Activated CD4-positive, alpha-beta T cell treated with anti-CD3 and anti-CD28 coated beads for 4 hours (primary cell): Measurements from ENCODE around the gene SULF2.
"Not testable (repeated sequence)": the region's sequence is repeated elsewhere in the genome, so short reads cannot be mapped to it uniquely, and the experiment has no call there.

Experiments
- DNase-seq, 2 donors: peaks; one replicate each; pipeline ENCODE4 v3.0.0-alpha.2; 2020

The SULF2 gene

DNA sequence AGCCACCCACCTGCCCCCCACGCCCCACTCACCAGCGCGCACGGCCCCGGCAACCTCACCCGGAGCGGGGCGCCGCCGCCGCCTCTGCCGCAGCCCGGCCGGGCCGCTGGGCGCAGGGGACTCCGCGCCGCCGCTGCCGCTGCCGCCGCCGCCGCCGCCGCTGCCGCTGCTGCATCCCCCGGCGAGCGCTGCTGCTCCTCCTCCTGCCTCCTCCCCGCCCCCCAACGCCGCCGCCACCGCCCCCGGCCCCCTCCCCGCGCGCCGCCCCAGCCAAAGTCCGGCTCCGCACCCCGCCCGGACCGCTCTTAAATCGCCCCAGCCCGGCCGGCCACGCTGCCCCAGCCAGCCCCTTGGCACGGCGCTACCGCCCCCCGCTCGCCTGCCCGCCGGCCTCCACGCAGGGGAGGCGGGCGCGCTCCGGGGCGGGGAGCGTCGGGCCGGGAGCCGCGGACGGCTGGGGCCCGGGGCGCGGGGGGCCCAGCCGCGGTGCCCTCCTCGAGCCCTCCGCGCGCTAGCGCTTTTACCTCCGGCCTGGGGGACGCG lies at the start of gene SULF2:
Gene SULF2, minus strand, starts transcription at position 171 of the 543 bp plus-strand sequence. CDS start 28,118 bp downstream, outside the sequence.
- DNase-seq: no peak

DNA sequence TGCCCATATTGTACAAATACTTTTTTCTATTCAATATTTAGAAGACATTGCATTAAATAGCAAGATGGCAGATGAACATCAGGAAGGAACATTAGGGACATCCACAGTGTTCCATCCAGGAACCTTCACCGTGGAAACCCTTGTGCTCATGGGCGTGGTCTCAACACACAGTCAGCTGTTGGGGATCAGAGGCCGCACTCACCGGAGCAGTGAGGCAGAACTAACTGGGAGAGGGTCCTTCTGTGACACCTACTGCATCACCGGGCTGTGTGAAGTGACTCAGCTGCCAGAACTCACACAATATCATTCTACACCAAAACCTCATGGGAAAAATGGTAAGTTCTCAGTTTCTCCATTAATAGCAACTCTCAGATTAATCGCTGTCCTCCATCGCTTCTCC lies 46.4 kb upstream of the SULF2 start:
- not testable (repeated sequence) for DNase-seq

- not testable (repeated sequence) for DNase-seq
Observed at GRCh38 chr20:47826716-47827115, 41.4 kb upstream of the SULF2 start.

DNA sequence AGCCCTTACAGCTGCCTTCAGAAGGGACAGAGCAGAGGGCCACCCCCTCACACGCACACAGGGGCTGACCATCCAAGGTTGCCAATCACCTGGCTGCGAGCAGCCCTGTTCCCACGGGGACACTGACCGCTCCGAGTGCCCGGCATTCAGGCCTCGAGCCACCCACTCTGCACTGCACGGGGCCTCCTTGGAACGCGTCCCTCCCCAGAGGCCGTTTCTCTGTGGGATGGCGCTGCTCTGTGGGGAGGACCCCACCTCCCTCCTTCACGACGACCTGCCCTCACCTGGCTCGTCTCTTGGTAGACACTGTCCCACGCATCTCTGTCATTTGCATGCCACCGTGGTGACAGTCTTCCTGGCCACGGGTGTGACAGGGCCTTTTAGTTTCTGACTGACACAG lies 40.7 kb upstream of the SULF2 start:
- DNase-seq: not testable (repeated sequence)

DNA sequence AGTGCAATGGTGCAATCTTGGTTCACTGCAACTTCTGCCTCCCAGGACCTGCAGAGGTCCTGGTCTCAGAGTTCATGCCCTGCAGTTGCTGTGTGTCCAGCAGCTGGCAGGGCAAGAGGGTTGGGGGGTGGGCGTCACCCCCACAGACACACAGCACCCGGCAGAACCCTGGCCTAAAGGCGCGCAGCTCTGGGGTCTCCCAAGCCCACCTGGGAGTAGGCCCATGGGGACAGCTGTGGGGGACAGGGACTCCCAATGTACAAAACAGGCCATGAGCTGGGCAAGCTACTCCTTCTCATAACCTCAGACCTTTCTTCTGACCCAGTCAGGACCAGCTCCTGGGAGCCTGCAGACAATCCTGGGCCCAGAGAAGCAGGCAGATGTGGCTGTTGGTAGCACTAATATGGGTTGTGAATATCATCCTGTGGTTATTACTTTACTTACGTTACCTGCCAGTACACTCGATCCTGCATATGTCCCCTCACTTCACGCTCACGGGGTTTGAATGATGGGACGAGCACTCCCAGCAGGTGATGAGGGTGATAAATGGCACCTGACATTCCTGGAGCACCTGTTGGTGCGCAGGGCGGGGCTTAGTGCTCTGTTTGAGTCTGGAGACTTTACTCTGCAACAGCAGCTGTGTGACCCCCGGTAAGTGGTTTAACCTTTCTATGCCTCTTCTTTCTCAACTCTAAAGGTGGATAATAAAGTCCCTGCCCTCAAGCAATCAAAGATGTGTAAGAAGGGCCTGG lies 39.9 kb upstream of the SULF2 start:
- no peak for DNase-seq

DNA sequence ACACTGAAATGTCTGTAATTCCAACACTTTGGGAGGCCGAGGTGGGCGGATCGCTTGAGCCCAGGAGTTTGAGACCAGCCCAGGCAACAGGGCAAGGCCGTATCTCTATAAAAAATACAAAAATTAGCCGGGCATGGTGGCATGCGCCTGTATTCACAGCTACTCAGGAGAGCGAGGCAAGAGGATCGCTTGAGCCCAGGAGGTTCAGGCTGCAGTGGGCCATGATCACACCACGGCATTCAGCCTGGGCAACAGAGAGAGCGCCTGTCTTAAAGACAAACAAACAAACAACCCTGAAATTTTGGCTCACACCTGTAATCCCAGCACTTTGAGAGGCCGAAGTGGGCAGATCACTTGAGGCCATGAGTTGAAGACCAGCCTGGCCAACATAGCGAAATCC lies 38.7 kb upstream of the SULF2 start:
- DNase-seq: not testable (repeated sequence)

DNA sequence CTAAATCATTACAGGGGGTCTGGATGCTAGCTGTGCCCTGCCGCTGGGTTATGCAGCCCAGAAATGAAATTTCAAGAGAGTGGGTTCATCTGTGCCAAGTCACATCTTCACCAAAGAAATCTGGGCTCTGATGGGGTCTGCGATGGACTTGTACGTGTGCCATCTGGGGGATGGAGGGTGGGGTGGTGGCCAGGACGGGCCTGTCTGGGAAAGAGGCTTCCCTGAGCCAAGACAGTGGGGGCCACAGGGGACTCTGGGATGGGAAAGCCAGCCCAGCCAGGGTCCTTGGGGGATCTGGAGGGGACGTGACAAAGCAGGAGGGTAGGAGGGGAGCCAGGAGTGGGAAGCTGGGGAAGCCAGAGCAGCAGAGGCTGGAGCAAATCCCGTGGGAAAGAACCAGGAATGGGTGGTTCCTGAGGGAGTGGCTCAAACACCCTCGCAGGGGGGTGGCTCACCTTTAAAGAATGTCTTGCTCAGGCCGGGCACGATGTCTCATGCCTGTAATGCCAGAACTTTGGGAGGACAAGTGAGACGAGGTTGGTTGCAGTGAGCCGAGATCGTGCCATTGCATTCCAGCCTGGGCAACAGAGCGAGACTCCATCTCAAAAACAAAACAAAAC lies 36.3 kb upstream of the SULF2 start:
- no peak for DNase-seq

GRCh38 chr20:47818996-47819609 lies 33.8 kb upstream of the SULF2 start:
- no peak for DNase-seq

GRCh38 chr20:47818466-47818865 lies 33.2 kb upstream of the SULF2 start:
- DNase-seq: no peak

GRCh38 chr20:47818016-47818415 lies 32.7 kb upstream of the SULF2 start:
- DNase-seq: no peak

DNA sequence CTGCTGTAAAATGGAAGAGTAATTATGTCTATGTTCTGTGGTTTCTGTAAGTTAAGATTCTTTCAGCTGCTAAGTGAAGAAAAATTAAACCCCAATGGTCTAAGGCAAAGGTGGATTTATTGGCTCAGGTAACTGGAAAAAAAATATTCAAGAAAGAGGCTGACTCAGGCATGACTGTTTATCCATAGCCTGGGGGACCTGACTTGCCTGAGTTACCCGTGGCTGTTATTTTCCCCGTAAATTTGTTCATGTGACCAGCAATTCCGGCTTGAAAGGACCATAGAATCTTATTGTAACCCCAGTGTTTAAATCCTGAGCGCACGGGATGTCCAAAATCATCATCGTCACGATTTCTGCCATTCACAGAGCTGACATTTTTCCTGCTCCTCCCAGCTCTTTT lies 32.3 kb upstream of the SULF2 start:
- no peak for DNase-seq

GRCh38 chr20:47816487-47817451 lies 31.5 kb upstream of the SULF2 start:
- no peak for DNase-seq

- DNase-seq: no peak
Observed at GRCh38 chr20:47815866-47816265, 30.6 kb upstream of the SULF2 start.

DNA sequence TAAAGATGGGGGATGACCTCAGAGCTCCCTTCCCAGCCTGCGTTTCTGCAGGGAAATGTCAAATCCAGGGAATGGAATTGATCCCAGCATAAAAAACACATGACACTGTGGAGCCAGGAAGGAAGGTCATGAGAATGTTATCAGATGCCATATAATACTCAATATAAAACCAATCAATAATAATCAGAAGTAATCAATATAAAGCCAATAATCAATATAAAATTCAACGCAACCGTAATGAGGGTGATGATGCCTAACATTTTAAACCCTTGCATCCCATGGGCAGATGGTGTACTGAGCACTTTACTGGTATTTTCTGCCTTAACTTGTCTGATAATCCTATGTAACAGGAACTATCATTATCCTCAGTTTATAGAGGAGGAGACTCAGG lies 30.1 kb upstream of the SULF2 start:
- DNase-seq: no peak

DNA sequence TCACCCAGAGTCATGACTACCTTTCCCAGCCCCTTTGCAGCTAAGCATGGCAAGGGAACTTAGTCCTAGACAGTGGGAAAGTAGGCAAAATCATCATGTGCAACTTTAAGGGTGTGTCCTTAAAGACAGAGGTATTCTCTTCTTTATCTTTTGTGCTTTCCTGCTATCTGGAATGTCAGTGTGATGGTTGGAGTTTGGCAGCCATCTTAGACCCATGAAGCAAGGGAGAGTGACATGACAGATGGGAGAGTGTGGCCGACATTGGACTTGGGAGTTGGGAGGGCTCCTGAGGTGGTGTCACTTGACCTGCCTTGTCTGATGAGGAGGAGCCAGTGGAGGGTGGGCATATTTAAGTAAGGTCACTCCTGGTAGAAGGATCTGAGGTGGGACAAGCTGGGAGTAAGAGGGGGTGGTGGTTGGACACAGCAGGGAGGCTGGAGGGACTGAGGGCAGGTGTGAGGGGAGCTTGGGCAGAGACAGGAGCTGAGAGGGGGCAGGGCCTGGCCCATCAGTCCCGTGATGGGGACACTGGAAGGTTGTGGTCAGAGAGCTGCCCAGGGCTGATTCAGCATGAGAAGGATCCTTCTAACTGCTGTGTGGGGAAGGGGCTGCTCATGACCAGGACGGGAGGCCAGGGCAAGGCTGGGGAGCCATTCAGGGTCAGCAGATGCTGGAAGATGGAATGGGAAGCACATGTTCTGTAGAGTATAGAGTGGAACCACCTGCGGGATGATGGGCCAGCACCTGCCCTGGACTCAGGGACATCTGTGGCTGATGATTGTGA lies 29.5 kb upstream of the SULF2 start:
- DNase-seq: no peak

DNA sequence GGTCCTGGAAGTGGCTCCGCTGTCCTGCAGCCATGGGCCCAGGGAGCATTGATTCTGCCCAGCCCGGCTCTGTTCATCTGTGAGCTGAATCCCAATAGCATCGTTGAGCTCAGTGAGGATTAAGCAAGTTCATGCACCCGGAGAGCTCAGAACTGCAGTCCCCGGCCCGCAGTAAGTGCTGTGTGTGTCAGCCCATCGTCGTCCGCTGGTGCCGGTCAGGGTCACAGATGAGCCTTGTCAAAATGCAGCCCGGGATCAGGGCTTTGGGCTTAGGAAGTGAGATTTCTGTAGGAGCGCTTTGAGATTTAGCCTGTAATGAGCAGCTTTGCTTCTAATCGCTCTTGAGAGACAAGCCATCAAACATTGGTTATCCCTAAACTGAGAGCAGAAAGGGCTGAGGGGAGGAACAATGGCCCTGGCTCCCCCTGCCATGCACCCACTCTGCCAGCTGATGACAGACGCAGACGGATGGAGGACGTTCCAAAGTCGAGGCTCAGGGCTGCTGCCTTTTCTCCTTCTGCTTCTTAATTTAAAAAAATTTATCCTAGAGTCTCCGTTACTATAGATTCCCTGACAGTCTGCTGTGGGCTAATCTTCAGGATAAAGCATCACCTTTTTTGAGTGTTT lies 25.6 kb upstream of the SULF2 start:
- DNase-seq: no peak

DNA sequence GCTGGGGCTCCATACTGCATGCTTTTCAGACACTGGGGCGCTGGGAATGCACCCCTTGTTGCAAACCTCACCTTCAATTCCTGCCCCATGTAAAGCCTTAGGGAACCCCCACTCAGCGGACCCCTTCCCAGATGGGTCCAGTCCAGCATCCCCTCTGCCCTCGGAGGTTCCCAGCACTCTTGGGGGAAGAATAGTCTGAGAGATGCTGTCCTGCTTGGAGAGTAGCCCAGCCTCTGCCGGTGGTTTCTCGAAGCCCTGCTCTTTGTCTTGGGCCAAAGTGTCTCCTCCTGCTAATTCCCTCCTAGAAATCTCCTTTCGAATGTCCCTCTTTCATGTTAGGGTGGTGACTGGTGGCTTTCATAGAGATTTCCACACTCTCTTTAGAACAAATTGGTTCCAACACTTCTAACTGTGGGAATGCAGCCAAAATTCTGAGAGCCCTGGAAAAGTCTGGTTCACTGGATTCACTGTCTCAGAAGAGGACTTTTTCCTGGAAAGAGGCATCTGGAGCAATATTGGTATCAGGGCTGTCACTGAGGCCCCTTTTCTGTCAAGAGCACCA lies 24.9 kb upstream of the SULF2 start:
- no peak for DNase-seq

GRCh38 chr20:47809161-47809960 lies 24.1 kb upstream of the SULF2 start:
- no peak for DNase-seq

DNA sequence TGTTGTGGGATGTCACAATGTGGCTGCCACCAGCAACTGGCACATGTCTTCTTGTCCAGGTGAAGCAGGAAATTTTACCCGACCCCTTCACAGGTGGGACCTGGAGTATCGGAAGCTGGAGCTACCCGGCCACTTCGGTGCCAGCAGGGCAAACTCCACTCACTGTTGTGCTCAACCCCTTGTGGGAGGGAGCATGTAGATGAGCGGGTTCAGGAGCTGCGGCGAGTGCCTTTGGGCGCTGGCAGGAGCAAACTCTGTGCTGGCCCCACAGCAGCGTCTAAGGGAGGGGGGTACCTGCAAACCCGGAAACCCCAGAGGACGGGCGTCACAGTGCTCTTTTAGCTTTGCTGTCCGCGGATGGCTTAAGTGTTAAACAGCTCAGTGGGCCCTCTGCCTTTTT lies 20.7 kb upstream of the SULF2 start:
- no peak for DNase-seq

- not testable (repeated sequence) for DNase-seq
Observed at GRCh38 chr20:47804972-47805371, 19.7 kb upstream of the SULF2 start.
